Ishikawa (cell line): ENCODE measurements around the gene MEGF11.

ENCODE experiments used
- TAF1 ChIP-seq: IDR thresholded peaks from 2 replicates; pipeline ENCODE4 v1.6.1; 2012; ENCODE audit warnings: low read depth, mild to moderate bottlenecking
- TCF12 ChIP-seq: IDR thresholded peaks from 2 replicates; pipeline ENCODE4 v1.6.1; 2012; ENCODE audit warnings: low read depth

- TF ChIP-seq TAF1 (no peak), TCF12 (no peak)
Measured at GRCh38 chr15:66112388-66112787, 141.2 kb downstream of the MEGF11 start.
